Measurements from ENCODE around the gene DTYMK.

DNA sequence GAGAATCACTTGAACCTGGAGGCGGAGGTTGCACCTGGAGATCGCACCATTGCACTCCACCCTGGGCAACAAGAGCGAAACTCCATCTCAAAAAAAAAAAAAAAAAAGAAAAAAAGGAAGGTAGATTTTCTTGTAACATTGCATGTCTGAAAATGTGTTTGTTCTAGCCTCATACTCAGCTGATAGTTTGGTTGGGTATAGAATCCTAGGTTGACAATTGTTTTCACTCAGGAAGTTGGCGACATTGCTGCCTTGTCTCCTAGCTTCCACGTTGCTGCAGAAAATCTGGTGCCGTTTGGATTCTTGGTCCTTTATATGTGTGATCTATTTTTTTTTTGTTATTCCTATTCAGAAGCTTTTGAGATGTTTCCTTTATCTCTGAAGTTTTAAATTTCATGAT is 19.9 kb upstream of the DTYMK start:
- TF ChIP-seq CTCF (tag by site-specific recombination; IDR thresholded peaks at IDR 0.05), result no peak
- TF ChIP-seq ZNF24 (tag by site-specific recombination; IDR thresholded peaks at IDR 0.05), result no peak
- TF ChIP-seq, protein P1, sequence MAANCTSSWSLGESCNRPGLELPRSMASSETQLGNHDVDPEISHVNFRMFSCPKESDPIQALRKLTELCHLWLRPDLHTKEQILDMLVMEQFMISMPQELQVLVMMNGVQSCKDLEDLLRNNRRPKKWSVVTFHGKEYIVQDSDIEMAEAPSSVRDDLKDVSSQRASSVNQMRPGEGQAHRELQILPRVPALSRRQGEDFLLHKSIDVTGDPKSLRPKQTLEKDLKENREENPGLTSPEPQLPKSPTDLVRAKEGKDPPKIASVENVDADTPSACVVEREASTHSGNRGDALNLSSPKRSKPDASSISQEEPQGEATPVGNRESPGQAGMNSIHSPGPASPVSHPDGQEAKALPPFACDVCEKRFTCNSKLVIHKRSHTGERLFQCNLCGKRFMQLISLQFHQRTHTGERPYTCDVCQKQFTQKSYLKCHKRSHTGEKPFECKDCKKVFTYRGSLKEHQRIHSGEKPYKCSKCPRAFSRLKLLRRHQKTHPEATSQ (tag by site-specific recombination; IDR thresholded peaks at IDR 0.05), result no peak
- TF ChIP-seq SETDB1 (IDR thresholded peaks at IDR 0.05; ENCODE audit: insufficient read length, low read length), result peak; percentile 30
- no peak for TF ChIP-seq TCF7L2 (IDR thresholded peaks at IDR 0.05; ENCODE audit: borderline replicate concordance, low read depth, low read length)
- TF ChIP-seq ZNF302 (tag by site-specific recombination; IDR thresholded peaks at IDR 0.05; ENCODE audit: low read depth), result no peak
- TF ChIP-seq, protein P2, sequence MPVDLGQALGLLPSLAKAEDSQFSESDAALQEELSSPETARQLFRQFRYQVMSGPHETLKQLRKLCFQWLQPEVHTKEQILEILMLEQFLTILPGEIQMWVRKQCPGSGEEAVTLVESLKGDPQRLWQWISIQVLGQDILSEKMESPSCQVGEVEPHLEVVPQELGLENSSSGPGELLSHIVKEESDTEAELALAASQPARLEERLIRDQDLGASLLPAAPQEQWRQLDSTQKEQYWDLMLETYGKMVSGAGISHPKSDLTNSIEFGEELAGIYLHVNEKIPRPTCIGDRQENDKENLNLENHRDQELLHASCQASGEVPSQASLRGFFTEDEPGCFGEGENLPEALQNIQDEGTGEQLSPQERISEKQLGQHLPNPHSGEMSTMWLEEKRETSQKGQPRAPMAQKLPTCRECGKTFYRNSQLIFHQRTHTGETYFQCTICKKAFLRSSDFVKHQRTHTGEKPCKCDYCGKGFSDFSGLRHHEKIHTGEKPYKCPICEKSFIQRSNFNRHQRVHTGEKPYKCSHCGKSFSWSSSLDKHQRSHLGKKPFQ (tag by site-specific recombination; IDR thresholded peaks at IDR 0.05), result no peak
- no peak for TF ChIP-seq ZNF423 (tag by site-specific recombination; IDR thresholded peaks at IDR 0.05)
- no peak for TF ChIP-seq IKZF3 (tag by site-specific recombination; IDR thresholded peaks at IDR 0.05)
- no peak for TF ChIP-seq BCL11A (tag by site-specific recombination; IDR thresholded peaks at IDR 0.05; ENCODE audit: low read depth)
- no peak for TF ChIP-seq ZNF561 (tag by site-specific recombination; IDR thresholded peaks at IDR 0.05; ENCODE audit: borderline replicate concordance)
